Liver (tissue), 3 donors: Measurements from ENCODE around the gene COL10A1.

Experiments used
- GABPA ChIP-seq, 2 donors: IDR thresholded peaks in 1 of 2; conservative IDR thresholded peaks in 1 of 2; 2 replicates each; pipeline ENCODE4 v1.6.1; 2016; ENCODE audit warnings: antibody characterized with exemption in 2 of 2, mild to moderate bottlenecking in 1 of 2, moderate library complexity in 1 of 2
- JUND ChIP-seq, 2 donors: IDR thresholded peaks; 2 replicates each; pipeline ENCODE4 v1.6.1; 2016; ENCODE audit warnings: antibody characterized with exemption in 2 of 2
- NR2F2 ChIP-seq: IDR thresholded peaks from 2 replicates; pipeline ENCODE4 v1.6.1; 2016; ENCODE audit warnings: antibody characterized with exemption
- RAD21 ChIP-seq, 2 donors: IDR thresholded peaks; 2 replicates each; pipeline ENCODE4 v1.6.1; 2016; ENCODE audit warnings: antibody characterized with exemption in 2 of 2, mild to moderate bottlenecking in 2 of 2
- RXRA ChIP-seq, 2 donors: IDR thresholded peaks; 2 replicates each; pipeline ENCODE4 v1.6.1; 2017 to 2018; ENCODE audit warnings: antibody characterized with exemption in 2 of 2, mild to moderate bottlenecking in 1 of 2
- SP1 ChIP-seq: IDR thresholded peaks from 2 replicates; pipeline ENCODE4 v1.6.1; 2018; ENCODE audit warnings: antibody characterized with exemption, mild to moderate bottlenecking
- TAF1 ChIP-seq: conservative IDR thresholded peaks from 2 replicates; pipeline ENCODE4 v1.6.1; 2016; ENCODE audit warnings: antibody characterized with exemption, mild to moderate bottlenecking
- YY1 ChIP-seq: IDR thresholded peaks from 2 replicates; pipeline ENCODE4 v1.6.1; 2016; ENCODE audit warnings: antibody characterized with exemption, mild to moderate bottlenecking
- TF ChIP-seq, protein P1 (sequence below): fragments of 150-350 bp; IDR thresholded peaks from 2 replicates; pipeline ENCODE4 v1.5.1; 2017; ENCODE audit warnings: improper control_type of control experiment, low read depth, low read length; ENCODE audit not compliant: missing input control
- donor health status: healthy.
- donor health status: healthy.

DNA sequence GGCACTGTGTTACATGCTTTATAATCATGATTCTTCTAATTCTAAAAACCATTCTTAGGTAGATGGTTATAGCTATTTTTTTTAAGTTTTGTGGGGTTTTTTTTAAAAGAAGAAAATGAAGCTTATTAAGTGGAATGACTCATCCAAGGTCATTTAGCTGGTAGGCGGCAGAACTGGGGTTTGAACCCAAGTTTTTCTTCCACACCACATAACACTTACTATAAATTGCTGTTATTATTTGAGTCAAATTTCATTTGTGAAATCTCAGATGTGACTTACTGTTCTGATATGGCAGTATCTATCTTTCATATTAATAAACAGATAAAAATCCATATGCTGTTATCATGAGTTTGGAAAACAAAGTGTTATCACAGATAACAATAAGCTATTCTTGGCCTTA lies 10.4 kb upstream of the COL10A1 start:
- TF ChIP-seq, protein P1, sequence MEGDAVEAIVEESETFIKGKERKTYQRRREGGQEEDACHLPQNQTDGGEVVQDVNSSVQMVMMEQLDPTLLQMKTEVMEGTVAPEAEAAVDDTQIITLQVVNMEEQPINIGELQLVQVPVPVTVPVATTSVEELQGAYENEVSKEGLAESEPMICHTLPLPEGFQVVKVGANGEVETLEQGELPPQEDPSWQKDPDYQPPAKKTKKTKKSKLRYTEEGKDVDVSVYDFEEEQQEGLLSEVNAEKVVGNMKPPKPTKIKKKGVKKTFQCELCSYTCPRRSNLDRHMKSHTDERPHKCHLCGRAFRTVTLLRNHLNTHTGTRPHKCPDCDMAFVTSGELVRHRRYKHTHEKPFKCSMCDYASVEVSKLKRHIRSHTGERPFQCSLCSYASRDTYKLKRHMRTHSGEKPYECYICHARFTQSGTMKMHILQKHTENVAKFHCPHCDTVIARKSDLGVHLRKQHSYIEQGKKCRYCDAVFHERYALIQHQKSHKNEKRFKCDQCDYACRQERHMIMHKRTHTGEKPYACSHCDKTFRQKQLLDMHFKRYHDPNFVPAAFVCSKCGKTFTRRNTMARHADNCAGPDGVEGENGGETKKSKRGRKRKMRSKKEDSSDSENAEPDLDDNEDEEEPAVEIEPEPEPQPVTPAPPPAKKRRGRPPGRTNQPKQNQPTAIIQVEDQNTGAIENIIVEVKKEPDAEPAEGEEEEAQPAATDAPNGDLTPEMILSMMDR = no peak
- no peak for TF ChIP-seq SP1
- no peak for TF ChIP-seq GABPA (IDR thresholded peaks at IDR 0.05 in 1 of 2, conservative IDR thresholded peaks at IDR 0.05 in 1 of 2)
- no peak for TF ChIP-seq NR2F2
- no peak for TF ChIP-seq JUND (IDR thresholded peaks at IDR 0.05)
- TF ChIP-seq RXRA (IDR thresholded peaks at IDR 0.05) = no peak
- no peak for TF ChIP-seq TAF1
- no peak for TF ChIP-seq YY1
- TF ChIP-seq RAD21 (IDR thresholded peaks at IDR 0.05) = no peak
